Fibroblast of skin of left biceps (primary cell): ENCODE results near the gene SPDYE16.
"Not testable (repeated sequence)": the region's sequence is repeated elsewhere in the genome, so short reads cannot be mapped to it uniquely, and the experiment has no call there.

ENCODE experiments used
- DNase-seq, 2 experiments: peaks; one replicate each; pipeline ENCODE4 v3.0.0-alpha.2; 2013; ENCODE audit warnings: low read depth in 2 of 2

SPDYE16 gene

DNA sequence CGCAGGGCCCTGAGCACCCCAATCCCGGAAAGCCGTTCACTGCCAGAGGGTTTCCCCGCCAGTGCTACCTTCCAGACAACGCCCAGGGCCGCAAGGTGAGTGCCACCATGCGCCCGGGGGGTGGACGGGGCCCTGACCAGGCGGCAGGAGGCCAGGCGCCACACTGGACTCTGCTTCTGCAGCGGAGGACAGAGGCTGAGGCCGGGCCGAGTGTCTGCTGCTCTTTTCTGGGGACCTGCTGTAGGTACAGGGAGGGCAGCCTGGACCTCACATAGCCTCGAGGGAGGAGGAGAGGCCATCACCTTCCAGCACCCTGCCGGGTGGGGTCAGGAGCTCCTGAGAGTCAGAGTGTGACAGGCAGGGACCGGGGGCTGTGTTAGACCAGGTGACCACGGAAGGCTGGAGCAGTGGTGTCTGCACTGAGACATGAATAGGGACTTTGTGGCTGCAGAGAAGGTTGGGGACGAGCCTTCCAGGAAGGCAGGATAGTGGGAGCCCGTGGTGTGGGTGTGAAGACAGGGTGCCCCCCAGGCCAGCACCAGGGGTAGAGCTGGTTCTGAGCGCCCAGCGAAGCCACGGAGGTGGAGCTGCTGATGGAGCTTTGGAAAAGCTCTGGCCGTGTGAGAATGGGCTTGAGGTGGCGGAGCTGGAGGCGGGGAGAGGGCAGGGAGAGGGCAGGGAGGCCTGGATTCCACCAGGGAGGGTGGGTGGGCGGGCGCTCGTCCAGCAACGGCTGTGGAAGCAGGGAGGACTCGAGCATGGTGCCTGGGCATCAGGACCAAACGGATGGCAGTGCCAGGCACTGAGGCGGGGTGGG lies 38.5 kb downstream of the SPDYE16 start:
- not testable (repeated sequence) for DNase-seq

DNA sequence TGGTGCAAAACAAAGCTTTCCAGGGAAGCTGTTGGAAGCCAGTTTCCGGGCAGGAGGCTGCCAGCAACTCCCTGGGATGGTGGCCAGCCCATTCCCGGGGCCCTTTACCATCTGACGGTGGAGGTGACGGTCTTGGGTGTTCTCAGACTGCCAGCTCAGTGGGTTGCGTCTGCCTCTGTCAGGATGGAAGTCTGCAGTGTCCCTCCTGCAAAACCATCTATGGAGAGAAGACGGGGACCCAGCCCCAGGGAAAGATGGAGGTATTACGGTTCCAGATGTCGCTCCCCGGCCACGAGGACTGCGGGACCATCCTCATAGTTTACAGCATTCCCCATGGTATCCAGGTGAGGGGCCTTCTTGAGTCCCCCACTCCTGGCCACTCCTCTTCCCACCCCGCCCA lies 39.9 kb downstream of the SPDYE16 start:
- DNase-seq: not testable (repeated sequence)

DNA sequence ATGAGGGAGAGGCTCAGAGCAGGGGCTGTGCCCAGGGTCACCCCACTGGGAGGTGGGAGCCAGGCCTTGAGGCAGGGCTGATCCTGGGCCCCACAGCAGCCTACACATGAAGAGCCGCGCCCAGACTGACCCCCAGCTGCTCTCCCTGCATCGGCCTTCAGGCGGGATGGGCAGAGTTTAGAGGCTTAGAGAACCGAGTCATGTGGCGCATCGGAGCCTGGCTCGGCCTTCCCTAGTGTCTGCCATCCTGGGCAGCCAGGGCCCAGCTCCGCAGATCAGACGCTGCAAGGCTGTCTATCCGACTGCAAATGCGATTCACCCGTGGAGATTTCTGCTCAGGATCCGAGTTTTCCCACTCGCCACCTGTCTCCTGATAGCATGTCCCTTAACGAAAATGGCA lies 40.3 kb downstream of the SPDYE16 start:
- DNase-seq: not testable (repeated sequence)

DNA sequence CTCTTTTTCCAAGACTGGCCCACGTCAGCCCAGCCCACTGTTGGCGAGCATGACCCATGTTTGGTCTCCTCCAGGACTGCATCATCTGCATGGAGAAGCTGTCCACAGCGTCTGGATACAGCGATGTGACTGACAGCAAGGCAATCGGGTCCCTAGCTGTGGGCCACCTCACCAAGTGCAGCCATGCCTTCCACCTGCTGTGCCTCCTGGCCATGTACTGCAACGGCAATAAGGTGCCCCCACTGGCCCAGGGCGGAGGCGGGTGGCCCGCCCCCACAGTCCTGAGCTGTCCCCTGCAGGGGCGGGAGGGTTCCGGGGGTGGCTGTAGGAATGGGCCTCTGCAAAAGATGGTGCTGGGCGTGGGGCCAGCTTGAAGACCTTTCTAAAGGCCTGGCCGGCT lies 40.9 kb downstream of the SPDYE16 start:
- not testable (repeated sequence) for DNase-seq

DNA sequence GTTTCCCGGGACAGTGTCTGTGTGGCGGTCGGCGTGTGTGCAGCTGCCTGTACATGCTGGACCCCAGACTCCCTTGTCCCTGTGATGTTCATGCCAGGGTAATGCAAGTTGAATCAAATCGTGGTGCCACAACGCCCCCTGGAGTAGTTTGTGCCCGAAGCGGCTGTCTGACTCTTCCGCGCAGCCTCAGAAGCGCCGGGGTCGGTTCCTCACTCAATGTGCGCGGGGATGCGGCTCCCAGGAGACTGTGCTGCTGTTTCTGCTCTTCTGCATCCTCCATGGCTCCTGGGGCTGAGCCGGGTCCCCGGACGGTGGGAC lies 43.2 kb downstream of the SPDYE16 start:
- DNase-seq: not testable (repeated sequence)

GRCh38 chr7:76499201-76499923 lies 43.7 kb downstream of the SPDYE16 start:
- not testable (repeated sequence) for DNase-seq

GRCh38 chr7:76498583-76499200 lies 44.4 kb downstream of the SPDYE16 start:
- DNase-seq: not testable (repeated sequence)

DNA sequence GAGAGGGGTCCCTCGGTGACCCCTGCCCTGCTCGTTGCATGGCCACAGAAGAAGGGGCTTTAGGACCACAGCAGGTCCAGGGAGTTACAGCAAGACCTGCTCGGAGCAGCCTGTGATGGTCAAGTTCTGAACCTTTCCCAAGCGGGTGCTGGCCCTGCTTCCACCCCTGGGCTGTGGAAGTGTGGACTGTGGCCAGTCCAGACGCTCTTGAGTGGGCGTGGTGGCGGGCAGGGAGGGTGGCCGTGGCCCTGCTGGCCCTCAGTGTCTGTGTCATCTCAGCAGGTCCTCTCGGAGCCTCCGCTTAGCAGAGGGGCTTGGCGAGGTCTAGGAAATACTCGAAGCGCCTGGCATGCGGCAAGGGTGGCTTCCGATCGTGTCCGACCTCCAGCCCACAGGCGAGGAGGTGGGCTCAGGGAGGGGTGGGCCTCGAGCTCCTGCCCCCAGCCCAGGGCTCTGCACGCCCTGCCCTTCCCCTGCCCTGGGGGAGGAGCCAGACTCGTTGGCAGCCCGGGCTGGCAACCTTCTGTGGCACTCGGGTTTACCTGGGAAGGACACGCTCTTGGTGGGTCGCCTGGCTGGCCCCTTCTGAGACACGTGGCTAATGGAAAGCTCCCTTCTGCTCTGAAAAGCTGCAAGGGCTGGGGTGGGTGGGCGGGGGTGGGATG lies 45.0 kb downstream of the SPDYE16 start:
- DNase-seq: not testable (repeated sequence)

GRCh38 chr7:76495717-76496116 lies 47.4 kb downstream of the SPDYE16 start:
- not testable (repeated sequence) for DNase-seq

GRCh38 chr7:76492139-76492538 lies 51.0 kb downstream of the SPDYE16 start:
- DNase-seq: not testable (repeated sequence)

- DNase-seq: not testable (repeated sequence)
Measured at GRCh38 chr7:76487969-76488368, 55.1 kb downstream of the SPDYE16 start.

DNA sequence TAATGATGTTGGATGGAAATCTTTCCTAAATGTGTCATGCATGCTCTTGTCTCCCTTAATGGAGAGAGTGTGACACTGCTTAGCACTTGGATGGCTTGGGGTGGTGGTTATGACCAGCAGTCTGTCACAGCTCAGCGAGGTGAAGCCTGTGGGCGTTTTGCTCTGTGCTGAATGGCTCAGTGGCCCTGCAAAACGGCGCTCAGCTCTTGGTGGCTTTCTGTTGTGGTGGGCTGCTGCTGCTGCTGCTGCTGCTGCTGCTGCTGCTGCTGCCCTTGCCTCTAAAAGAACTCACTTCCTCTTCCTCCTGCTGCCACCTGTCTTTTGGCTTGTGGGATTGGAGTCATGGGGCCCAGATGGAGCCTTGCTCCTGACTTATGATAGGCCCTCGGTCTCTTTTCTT lies 56.5 kb downstream of the SPDYE16 start:
- not testable (repeated sequence) for DNase-seq

GRCh38 chr7:76485822-76486610 lies 57.1 kb downstream of the SPDYE16 start:
- DNase-seq: not testable (repeated sequence)

DNA sequence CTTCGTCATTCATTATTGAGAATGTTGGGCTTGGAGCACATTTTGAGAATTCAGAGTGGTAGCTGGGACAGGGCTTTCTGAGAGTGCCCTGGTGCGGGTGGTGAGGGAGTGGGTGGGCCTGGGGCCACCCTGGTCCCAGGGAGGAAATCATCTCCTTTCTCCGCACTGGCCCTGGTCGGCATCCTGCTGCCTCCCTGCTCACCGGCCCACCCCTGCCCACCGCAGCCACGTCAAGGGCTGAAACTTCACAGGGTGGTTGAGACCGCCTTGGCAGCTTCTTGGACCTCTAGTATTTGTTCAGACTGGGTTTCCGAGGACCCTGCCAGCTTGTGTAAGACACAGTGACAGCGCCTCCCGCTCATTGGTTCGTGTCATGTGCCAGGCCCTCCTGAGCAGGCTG lies 58.6 kb downstream of the SPDYE16 start:
- not testable (repeated sequence) for DNase-seq

DNA sequence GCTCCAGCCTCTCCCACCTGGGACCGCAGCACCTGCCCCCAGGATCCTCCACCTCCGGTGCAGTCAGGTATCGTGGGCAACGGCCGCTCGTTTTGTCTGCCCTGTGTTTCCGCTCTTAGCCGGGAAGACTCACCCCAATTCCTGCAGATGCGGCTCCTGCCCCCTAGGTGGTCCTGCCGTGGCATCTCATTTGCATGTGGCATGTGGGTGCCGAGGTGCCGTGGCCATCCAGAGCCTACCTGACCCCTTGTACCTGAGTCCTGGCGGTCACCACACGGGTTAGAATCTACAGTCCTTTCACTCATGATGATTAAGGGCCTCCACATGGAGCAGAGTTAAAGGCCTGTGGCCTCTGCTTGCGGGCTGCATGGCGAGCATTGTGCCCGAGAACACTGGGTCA lies 60.0 kb downstream of the SPDYE16 start:
- DNase-seq: not testable (repeated sequence)

GRCh38 chr7:76482660-76483059 lies 60.4 kb downstream of the SPDYE16 start:
- DNase-seq: not testable (repeated sequence)
